HG02759 (cell line): ENCODE results near the gene SRR.

Experiments used
- ATAC-seq: cut with Tn5 transposase; IDR thresholded peaks from one replicate; pipeline ENCODE4 v1.9.1; 2021; ENCODE audit warnings: mild to moderate bottlenecking, moderate library complexity; ENCODE audit not compliant: unreplicated experiment

The SRR gene

GRCh38 chr17:2369551-2370210 lies 65.9 kb downstream of the SRR start:
- ATAC-seq: no peak

- no peak for ATAC-seq
These were observed 66.5 kb downstream of the SRR start for GRCh38 chr17:2370211-2370589.

DNA sequence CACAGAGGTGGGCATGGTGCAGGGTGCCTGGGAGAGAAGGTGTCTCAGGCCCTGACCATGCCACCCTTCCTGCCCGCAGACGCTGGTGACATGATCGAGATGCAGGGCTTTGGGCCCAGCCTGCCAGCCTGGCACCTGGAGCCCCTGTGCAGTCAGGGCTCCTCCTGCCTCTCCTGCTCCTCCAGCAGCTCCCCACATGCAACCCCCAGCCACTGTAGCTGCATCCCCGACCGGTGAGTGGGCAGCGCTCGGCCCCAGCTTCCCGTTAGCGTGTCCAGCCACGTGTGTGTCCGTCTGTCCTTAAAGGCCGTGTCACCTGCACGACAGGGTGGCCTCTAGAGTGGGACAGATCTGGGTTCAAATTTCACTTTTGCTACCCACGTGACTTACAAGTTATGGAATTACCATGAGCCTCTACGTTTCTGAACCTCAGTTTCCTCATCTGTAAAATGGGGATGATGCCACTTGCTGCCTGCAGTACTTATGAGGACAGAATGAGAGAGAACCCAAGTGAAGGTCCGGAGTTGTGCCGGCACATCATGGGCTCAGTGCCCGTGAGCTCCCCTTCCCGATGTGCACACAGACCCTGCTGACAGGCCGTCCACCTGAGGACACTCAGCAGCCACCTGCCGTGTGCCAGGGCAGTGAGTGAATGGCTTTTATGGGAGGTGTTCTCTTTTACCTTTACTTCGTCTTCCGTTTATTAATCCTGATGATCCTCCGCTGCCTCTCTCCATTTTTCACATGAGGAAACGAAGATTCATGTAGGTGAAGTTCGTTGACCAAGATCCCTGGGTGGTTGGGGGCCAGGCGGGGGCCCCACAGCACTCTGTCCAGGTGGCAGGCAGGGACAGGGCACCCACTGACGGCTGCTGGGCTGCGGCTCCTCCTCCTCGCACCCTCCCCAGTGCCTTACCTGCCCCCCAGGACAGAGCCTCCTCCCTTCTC lies 67.7 kb downstream of the SRR start:
- ATAC-seq: no peak

- ATAC-seq: no peak
These were observed 68.4 kb downstream of the SRR start for GRCh38 chr17:2372180-2372579.

DNA sequence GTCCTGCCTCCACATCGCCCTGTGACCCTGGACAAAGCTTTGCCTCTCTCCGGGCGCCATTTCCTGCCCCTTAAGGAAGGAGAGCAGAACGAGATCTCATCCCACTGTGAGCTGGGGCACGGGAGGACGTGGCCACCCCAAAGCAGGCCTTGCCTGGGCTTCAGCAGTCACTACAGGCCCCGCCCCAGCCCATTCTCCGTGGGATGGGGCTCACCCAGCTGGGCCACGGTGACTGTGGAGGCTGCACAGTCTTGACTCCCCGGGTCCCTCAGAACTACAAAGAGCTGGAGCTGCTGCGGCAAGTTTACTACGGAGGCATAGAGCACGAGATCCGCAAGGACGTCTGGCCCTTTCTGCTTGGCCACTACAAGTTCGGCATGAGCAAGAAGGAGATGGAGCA lies 68.9 kb downstream of the SRR start:
- ATAC-seq: no peak

- no peak for ATAC-seq
These were observed 69.4 kb downstream of the SRR start for GRCh38 chr17:2373179-2373578.
